ENCODE measurements around the gene NPBWR2.
"Not testable (repeated sequence)": the region's sequence is repeated elsewhere in the genome, so short reads cannot be mapped to it uniquely, and the experiment has no call there.

Gene NPBWR2

GRCh38 chr20:64143018-64143801 is 35.8 kb upstream of the NPBWR2 start:
- DNase-seq (ENCODE audit: low read depth in 2 of 2): no peak

- no peak for DNase-seq (ENCODE audit: low read depth in 2 of 2)
Measured at GRCh38 chr20:64142590-64142989, 35.2 kb upstream of the NPBWR2 start.

- DNase-seq (ENCODE audit: low read depth in 2 of 2): no peak
Measured at GRCh38 chr20:64140956-64141355, 33.6 kb upstream of the NPBWR2 start.

- no peak for DNase-seq (ENCODE audit: low read depth in 2 of 2)
Measured at GRCh38 chr20:64140061-64140931, 32.9 kb upstream of the NPBWR2 start.

- DNase-seq (ENCODE audit: low read depth in 2 of 2): no peak
Measured at GRCh38 chr20:64139199-64140060, 32.1 kb upstream of the NPBWR2 start.

- DNase-seq (ENCODE audit: low read depth in 2 of 2): no peak
Measured at GRCh38 chr20:64138276-64138815, 31.0 kb upstream of the NPBWR2 start.

- DNase-seq (ENCODE audit: low read depth in 2 of 2): no peak
Measured at GRCh38 chr20:64137598-64138031, 30.2 kb upstream of the NPBWR2 start.

- DNase-seq (ENCODE audit: low read depth in 2 of 2): no peak
Measured at GRCh38 chr20:64136004-64136710, 28.8 kb upstream of the NPBWR2 start.

- not testable (repeated sequence) for DNase-seq (ENCODE audit: low read depth in 2 of 2)
Measured at GRCh38 chr20:64134744-64135143, 27.4 kb upstream of the NPBWR2 start.

- no peak for DNase-seq (ENCODE audit: low read depth in 2 of 2)
Measured at GRCh38 chr20:64133951-64134407, 26.6 kb upstream of the NPBWR2 start.

- DNase-seq (ENCODE audit: low read depth in 2 of 2): no peak
Measured at GRCh38 chr20:64131406-64131805, 24.0 kb upstream of the NPBWR2 start.

- no peak for DNase-seq (ENCODE audit: low read depth in 2 of 2)
Measured at GRCh38 chr20:64130876-64131275, 23.5 kb upstream of the NPBWR2 start.

- DNase-seq (ENCODE audit: low read depth in 2 of 2): no peak
Measured at GRCh38 chr20:64130271-64130670, 22.9 kb upstream of the NPBWR2 start.

- no peak for DNase-seq (ENCODE audit: low read depth in 2 of 2)
Measured at GRCh38 chr20:64129146-64129782, 21.9 kb upstream of the NPBWR2 start.

- DNase-seq (ENCODE audit: low read depth in 2 of 2): not testable (repeated sequence)
Measured at GRCh38 chr20:64123517-64123916, 16.2 kb upstream of the NPBWR2 start.

GRCh38 chr20:64122927-64123326 is 15.6 kb upstream of the NPBWR2 start:
- not testable (repeated sequence) for DNase-seq (ENCODE audit: low read depth in 2 of 2)

- DNase-seq (ENCODE audit: low read depth in 2 of 2): no peak
Measured at GRCh38 chr20:64121586-64121985, 14.2 kb upstream of the NPBWR2 start.

- no peak for DNase-seq (ENCODE audit: low read depth in 2 of 2)
Measured at GRCh38 chr20:64119681-64120341, 12.4 kb upstream of the NPBWR2 start.

- DNase-seq (ENCODE audit: low read depth in 2 of 2): no peak
Measured at GRCh38 chr20:64119301-64119680, 11.9 kb upstream of the NPBWR2 start.

GRCh38 chr20:64117432-64117777 is 10.0 kb upstream of the NPBWR2 start:
- not testable (repeated sequence) for DNase-seq (ENCODE audit: low read depth in 2 of 2)
